ENCODE data around the gene FRAT1. TPM values are rescaled to one million over a fixed set of nuclear protein-coding genes. Genes with fewer than 3 reads are reported as not detected.

FRAT1 gene
- total RNA-seq, 1 donor from 2014 or later: 5.3 TPM

DNA sequence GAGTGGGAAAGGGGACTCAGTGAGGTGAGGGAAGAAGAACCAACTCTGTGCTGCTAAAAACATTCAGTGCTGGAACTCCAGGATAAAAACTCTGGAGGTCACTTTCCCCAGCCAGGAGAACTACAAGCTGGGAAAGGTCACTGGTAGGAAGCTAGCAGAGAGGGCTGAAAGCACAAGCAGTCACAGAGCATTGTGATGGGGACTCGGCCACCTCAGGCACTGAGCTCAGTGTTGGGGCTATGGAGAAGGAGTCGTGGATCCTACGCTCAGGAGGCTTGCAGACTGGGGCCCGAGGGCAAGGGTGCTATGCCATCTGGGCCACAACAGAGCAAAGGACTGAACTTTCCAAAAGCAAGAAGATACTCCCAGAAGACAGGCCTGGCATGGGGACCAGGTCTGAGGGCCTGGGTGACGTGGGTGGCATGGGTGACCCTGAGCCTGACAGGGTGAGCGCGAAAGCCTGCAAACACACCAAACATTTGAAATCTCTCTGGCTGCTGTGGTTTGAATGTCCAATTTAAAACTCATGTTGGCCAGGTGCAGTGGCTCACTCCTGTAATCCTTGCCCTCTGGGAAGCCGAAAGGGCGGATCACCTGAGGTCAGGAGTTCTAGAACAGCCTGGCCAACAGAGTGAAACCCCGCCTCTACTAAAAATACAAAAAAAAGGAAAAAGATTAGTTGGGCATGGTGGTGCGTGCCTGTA is 16.8 kb upstream of the FRAT1 start:
- DNase-seq (no peak), ATAC-seq (ENCODE audit: poor library complexity) (no peak)
- intact Hi-C loops (cut with DNase I): no loop called here

GRCh38 chr10:97307441-97307840 is 11.6 kb upstream of the FRAT1 start:
- intact Hi-C loops (cut with DNase I): no loop called here
- DNase-seq (no peak), ATAC-seq (ENCODE audit: poor library complexity) (no peak)

DNA sequence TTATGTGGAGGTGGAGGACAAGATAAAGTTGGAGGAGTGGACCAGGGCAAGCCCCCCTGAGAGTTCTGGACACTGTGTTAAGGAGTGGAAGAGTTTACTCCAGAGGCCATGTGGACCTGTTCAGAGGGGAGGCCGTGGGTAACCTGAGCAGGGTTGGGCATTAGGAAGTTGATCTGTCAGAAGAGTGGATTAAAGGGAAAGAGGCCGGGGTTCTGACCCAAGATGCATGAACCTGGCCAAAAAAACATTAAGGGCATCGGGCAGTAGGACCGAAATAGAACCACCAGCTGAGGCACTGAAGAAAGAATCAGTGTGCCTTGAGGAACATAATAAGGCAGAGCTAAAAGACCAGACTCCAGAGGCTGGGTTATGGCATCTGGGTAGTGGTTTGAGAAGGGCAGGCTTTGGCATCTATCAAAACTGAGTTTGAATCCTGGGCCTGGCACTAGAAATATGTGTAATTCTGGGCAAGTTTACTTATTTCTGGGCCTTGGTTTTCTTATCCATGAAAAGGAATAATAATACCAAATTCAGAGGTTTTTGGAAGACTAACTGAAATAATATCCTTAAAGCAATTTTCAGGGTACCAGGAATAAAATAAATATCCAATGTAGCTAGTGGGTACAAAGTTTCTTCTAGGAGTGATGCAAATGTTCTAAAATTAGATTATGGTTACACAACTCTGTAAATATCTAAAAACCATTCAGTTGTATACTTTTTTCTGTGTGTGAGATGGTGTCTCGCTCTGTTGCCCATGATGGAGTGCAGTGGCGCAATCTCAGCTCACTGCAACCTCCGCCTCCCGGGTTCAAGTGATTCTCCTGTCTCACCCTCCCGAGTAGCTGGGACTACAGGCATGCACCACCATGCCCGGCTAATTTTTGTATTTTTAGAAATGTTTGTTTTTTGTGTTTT is 10.9 kb upstream of the FRAT1 start:
- intact Hi-C loops (cut with DNase I): no loop called here
- no peak for DNase-seq
- ATAC-seq (ENCODE audit: poor library complexity): no peak

GRCh38 chr10:97311111-97311626 is 7.9 kb upstream of the FRAT1 start:
- no peak for DNase-seq
- no peak for ATAC-seq (ENCODE audit: poor library complexity)

DNA sequence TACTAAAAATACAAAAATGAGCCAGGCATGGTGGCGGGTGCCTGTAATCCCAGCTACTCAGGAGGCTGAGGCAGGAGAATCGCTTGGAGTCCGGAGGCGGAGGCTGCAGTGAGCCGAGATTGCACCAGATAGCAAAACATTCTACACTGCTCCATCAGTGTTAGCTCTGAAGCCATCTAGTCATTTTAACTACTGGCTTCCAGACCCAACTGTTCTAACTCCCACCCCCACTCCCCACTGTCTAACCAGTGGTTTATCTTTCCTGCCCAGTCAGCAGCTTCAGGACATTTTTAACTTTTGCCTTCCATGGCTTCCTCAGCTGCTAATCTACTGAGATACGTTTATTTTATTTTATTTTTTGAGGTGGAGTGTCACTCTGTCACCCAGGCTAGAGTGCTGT is 6.2 kb upstream of the FRAT1 start:
- DNase-seq: no peak

More at GRCh38 chr10:97311111-97311626, 7.9 kb upstream of the FRAT1 start:
- intact Hi-C loops (cut with DNase I): no loop called here

GRCh38 chr10:97314671-97315070 is 4.4 kb upstream of the FRAT1 start:
- intact Hi-C loops (cut with DNase I): no loop called here
- ATAC-seq (ENCODE audit: poor library complexity): no peak
- DNase-seq: no peak

More for the DNA sequence above, 6.2 kb upstream of the FRAT1 start:
- intact Hi-C loops (cut with DNase I): no loop called here
- ATAC-seq (ENCODE audit: poor library complexity): no peak

- DNase-seq (peak; percentile 79), ATAC-seq (ENCODE audit: poor library complexity) (peak; percentile 54)
- intact Hi-C loops (cut with DNase I): no loop called here
Measured at GRCh38 chr10:97319671-97320479, 804 bp downstream of the FRAT1 start.

DNA sequence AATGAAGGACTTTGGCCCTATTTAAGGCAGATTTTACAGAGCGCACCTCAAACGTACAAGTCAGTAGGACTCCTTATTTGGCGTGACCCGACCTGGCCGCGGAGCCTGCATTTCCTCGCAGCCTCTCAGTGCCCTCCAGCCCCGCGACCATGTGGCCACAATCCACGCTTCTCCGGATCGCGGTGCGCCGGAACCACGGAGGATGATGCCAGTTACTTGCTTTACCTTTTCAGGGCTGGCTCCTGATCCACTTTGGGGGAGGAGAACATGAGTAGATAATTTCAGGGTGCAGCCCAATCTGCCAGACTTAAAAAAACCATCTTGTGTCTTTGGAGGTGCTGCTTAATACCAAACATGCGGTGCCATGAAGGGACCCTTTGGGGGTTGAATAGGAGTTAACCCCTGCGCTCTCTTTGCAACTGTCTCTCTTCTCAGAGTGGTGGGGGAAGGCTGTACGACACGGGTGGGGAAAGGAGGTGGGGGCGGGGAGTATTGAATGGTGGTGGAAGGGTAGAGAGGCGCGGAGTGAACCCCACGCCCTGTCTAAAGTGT is 1.5 kb downstream of the FRAT1 start:
- intact Hi-C loops (cut with DNase I): no loop called here
- ATAC-seq (ENCODE audit: poor library complexity) (no peak), DNase-seq (peak; percentile 54)

DNA sequence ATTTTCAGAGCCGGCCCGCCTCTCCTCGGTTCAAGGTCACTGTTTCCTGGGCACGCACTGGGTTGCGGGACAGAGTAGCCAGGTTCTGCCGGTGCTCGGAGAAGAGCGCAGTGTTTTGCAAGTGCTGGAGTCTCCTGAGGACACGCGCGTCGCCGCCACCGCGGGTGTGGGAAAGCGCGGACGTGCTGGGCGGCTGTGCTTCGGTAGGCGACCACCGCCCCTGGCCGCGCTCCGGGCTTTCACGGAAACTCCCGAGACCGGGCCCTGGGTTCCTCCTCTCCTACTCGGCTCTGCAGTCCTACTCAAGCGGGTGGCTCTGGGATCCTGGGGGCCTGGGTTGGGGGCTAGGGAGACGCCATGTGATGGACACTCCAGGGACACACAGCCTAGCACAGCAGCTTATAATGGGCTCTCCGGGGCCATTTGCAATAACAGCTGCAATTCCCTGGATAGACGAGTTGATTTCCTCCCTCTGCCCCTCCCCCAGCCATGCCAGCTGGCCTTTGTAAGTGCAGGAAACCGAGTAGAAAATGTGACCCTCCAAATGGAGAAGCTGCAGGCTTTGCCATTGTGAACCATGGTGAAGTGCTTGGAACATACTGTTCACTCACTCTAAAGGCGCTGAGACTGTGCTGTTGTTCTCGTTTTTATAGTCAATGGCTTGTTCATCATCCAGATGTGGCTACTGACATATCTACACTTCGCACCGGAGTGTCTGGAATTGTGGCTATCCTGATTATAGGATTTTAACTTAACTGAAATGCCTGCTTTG is 2.1 kb downstream of the FRAT1 start:
- intact Hi-C loops (cut with DNase I): no loop called here
- DNase-seq (peak; percentile 77), ATAC-seq (ENCODE audit: poor library complexity) (peak; percentile 11)

GRCh38 chr10:97321804-97322190 is 2.7 kb downstream of the FRAT1 start:
- intact Hi-C loops (cut with DNase I): no loop called here

GRCh38 chr10:97323501-97323900 is 4.4 kb downstream of the FRAT1 start:
- intact Hi-C loops (cut with DNase I): no loop called here
- DNase-seq (no peak), ATAC-seq (ENCODE audit: poor library complexity) (no peak)

More at GRCh38 chr10:97321804-97322190, 2.7 kb downstream of the FRAT1 start:
- DNase-seq (no peak), ATAC-seq (ENCODE audit: poor library complexity) (no peak)

GRCh38 chr10:97325754-97326153 is 6.7 kb downstream of the FRAT1 start:
- intact Hi-C loops (cut with DNase I): loop anchor here (5.0 kb wide), 1 partner anchor 33 kb away; the partner anchor contains the start of gene ARHGAP19
- ATAC-seq (ENCODE audit: poor library complexity) (no peak), DNase-seq (no peak)

- intact Hi-C loops (cut with DNase I): loop anchor here (5.0 kb wide), 1 partner anchor 35 kb away; the partner anchor contains the start of gene ARHGAP19
Measured at GRCh38 chr10:97327348-97328294, 8.6 kb downstream of the FRAT1 start.

GRCh38 chr10:97328646-97329453 is 9.8 kb downstream of the FRAT1 start:
- intact Hi-C loops (cut with DNase I): loop anchor here (5.0 kb wide), 1 partner anchor 37 kb away; the partner anchor contains the start of gene ARHGAP19
- no peak for ATAC-seq (ENCODE audit: poor library complexity)
- no peak for DNase-seq

More at GRCh38 chr10:97327348-97328294, 8.6 kb downstream of the FRAT1 start:
- DNase-seq (no peak), ATAC-seq (ENCODE audit: poor library complexity) (no peak)

DNA sequence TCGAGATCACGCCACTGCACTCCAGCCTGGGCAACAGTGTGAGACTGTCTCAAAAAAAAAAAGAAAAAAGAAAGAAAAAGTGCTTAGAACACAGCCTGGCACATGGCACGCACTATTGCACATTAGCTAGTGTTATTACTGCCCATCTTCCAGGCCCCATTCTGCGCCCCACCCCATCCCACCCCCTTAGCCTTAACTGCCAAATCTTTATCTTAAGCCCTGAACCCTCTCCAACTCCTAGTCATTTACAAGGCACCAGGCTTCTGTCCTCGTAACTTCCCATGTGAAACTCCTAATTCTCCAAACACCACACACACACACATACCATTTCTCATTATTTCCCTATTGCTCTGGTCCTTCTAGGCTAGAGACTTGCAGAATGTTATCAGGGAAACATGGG is 10.7 kb downstream of the FRAT1 start:
- ATAC-seq (ENCODE audit: poor library complexity) (no peak), DNase-seq (no peak)
- intact Hi-C loops (cut with DNase I): loop anchor here (5.0 kb wide), 1 partner anchor 37 kb away; the partner anchor contains the start of gene ARHGAP19

All from Right ventricle myocardium superior (tissue), 1 donor.